ENCODE results near the gene FAM184B. TPM values are rescaled to one million over a fixed set of nuclear protein-coding genes. Genes with fewer than 3 reads are reported as not detected.

The FAM184B gene
- total RNA-seq, 2 experiments from 2014 or later = not detected

GRCh38 chr4:17709763-17710068 lies 71.7 kb downstream of the FAM184B start:
- Mint-ChIP-seq H3K27ac (no peak overlapping the region), H3K4me3 (no peak overlapping the region), H3K4me1 (ENCODE audit: low read depth) (no peaks in the 10 kb centered on the region), H3K27me3 (peaks cover 4% of the 10 kb centered on the region), H3K9me3 (no peaks in the 10 kb centered on the region), H3K36me3 (no peaks in the 10 kb centered on the region)
- ChIA-PET POLR2A (no interaction called here), CTCF (no interaction called here)
- DNase-seq = no peak
- intact Hi-C loops (cut with micrococcal nuclease) = no loop called here

GRCh38 chr4:17708992-17709762 lies 72.2 kb downstream of the FAM184B start:
- Mint-ChIP-seq H3K27ac (no peak overlapping the region), H3K4me1 (ENCODE audit: low read depth) (no peaks in the 10 kb centered on the region), H3K4me3 (no peak overlapping the region), H3K36me3 (no peaks in the 10 kb centered on the region), H3K9me3 (no peaks in the 10 kb centered on the region), H3K27me3 (peaks cover 4% of the 10 kb centered on the region)
- ChIA-PET POLR2A (no interaction called here), CTCF (no interaction called here)
- DNase-seq = no peak
- intact Hi-C loops (cut with micrococcal nuclease) = no loop called here

- Mint-ChIP-seq H3K9me3 (no peaks in the 10 kb centered on the region), H3K4me1 (ENCODE audit: low read depth) (no peaks in the 10 kb centered on the region), H3K27me3 (peaks cover 4% of the 10 kb centered on the region), H3K4me3 (no peak overlapping the region), H3K27ac (no peak overlapping the region), H3K36me3 (no peaks in the 10 kb centered on the region)
- intact Hi-C loops (cut with micrococcal nuclease) = no loop called here
- DNase-seq = no peak
- ChIA-PET POLR2A (no interaction called here), CTCF (no interaction called here)
Observed at GRCh38 chr4:17707671-17708070, 73.8 kb downstream of the FAM184B start.

- Mint-ChIP-seq H3K4me1 (ENCODE audit: low read depth) (no peaks in the 10 kb centered on the region), H3K9me3 (no peaks in the 10 kb centered on the region), H3K27me3 (no peaks in the 10 kb centered on the region), H3K27ac (no peak overlapping the region), H3K36me3 (no peaks in the 10 kb centered on the region), H3K4me3 (no peak overlapping the region)
- ChIA-PET POLR2A (no interaction called here), CTCF (no interaction called here)
- DNase-seq = no peak
- intact Hi-C loops (cut with micrococcal nuclease) = no loop called here
Observed at GRCh38 chr4:17705107-17705506, 76.3 kb downstream of the FAM184B start.

GRCh38 chr4:17704020-17704650 lies 77.3 kb downstream of the FAM184B start:
- intact Hi-C loops (cut with micrococcal nuclease) = no loop called here
- no peaks in the 10 kb centered on the region for H3K4me1 Mint-ChIP-seq (ENCODE audit: low read depth)
- no peaks in the 10 kb centered on the region for H3K36me3 Mint-ChIP-seq
- ChIA-PET CTCF (no interaction called here), POLR2A (no interaction called here)
- no peak overlapping the region for H3K27ac Mint-ChIP-seq
- peaks cover 5% of the 10 kb centered on the region for H3K9me3 Mint-ChIP-seq
- no peak for DNase-seq
- no peak overlapping the region for H3K4me3 Mint-ChIP-seq
- no peaks in the 10 kb centered on the region for H3K27me3 Mint-ChIP-seq

- H3K4me3 Mint-ChIP-seq = no peak overlapping the region
- intact Hi-C loops (cut with micrococcal nuclease) = no loop called here
- no peak for DNase-seq
- H3K9me3 Mint-ChIP-seq = peaks cover 10% of the 10 kb centered on the region
- ChIA-PET CTCF (no interaction called here), POLR2A (no interaction called here)
- no peaks in the 10 kb centered on the region for H3K27me3 Mint-ChIP-seq
- H3K4me1 Mint-ChIP-seq (ENCODE audit: low read depth) = no peaks in the 10 kb centered on the region
- H3K27ac Mint-ChIP-seq = no peak overlapping the region
- peaks cover 1% of the 10 kb centered on the region for H3K36me3 Mint-ChIP-seq
Observed at GRCh38 chr4:17702641-17703040, 78.8 kb downstream of the FAM184B start.

- Mint-ChIP-seq H3K27me3 (peaks cover 4% of the 10 kb centered on the region), H3K36me3 (peaks cover 1% of the 10 kb centered on the region), H3K4me3 (no peak overlapping the region), H3K27ac (no peak overlapping the region), H3K4me1 (ENCODE audit: low read depth) (no peaks in the 10 kb centered on the region), H3K9me3 (peaks cover 10% of the 10 kb centered on the region)
- POLR2A ChIA-PET = no interaction called here
- no peak for DNase-seq
- CTCF ChIA-PET = no interaction called here
- intact Hi-C loops (cut with micrococcal nuclease) = no loop called here
Observed at GRCh38 chr4:17701882-17702281, 79.5 kb downstream of the FAM184B start.

- DNase-seq = no peak
- Mint-ChIP-seq H3K27ac (no peak overlapping the region), H3K36me3 (peaks cover 1% of the 10 kb centered on the region), H3K9me3 (peaks cover 10% of the 10 kb centered on the region), H3K27me3 (peaks cover 4% of the 10 kb centered on the region), H3K4me3 (no peak overlapping the region), H3K4me1 (ENCODE audit: low read depth) (no peaks in the 10 kb centered on the region)
- intact Hi-C loops (cut with micrococcal nuclease) = no loop called here
- CTCF ChIA-PET = no interaction called here
- POLR2A ChIA-PET = no interaction called here
Observed at GRCh38 chr4:17701138-17701839, 80.1 kb downstream of the FAM184B start.

- H3K4me3 Mint-ChIP-seq = no peak overlapping the region
- no peak for DNase-seq
- intact Hi-C loops (cut with micrococcal nuclease) = no loop called here
- ChIA-PET POLR2A (no interaction called here), CTCF (no interaction called here)
- H3K9me3 Mint-ChIP-seq = peaks cover 10% of the 10 kb centered on the region
- peaks cover 9% of the 10 kb centered on the region for H3K27me3 Mint-ChIP-seq
- H3K4me1 Mint-ChIP-seq (ENCODE audit: low read depth) = no peaks in the 10 kb centered on the region
- peaks cover 1% of the 10 kb centered on the region for H3K36me3 Mint-ChIP-seq
- H3K27ac Mint-ChIP-seq = no peak overlapping the region
Observed at GRCh38 chr4:17699380-17699779, 82.0 kb downstream of the FAM184B start.

GRCh38 chr4:17698116-17698515 lies 83.3 kb downstream of the FAM184B start:
- intact Hi-C loops (cut with micrococcal nuclease) = no loop called here
- ChIA-PET CTCF (no interaction called here), POLR2A (no interaction called here)
- Mint-ChIP-seq H3K36me3 (peaks cover 1% of the 10 kb centered on the region), H3K4me1 (ENCODE audit: low read depth) (no peaks in the 10 kb centered on the region), H3K4me3 (no peak overlapping the region), H3K27me3 (peaks cover 9% of the 10 kb centered on the region), H3K27ac (no peak overlapping the region), H3K9me3 (peaks cover 10% of the 10 kb centered on the region)
- no peak for DNase-seq

GRCh38 chr4:17695341-17695740 lies 86.1 kb downstream of the FAM184B start:
- ChIA-PET POLR2A (no interaction called here), CTCF (no interaction called here)
- Mint-ChIP-seq H3K27ac (no peak overlapping the region), H3K4me3 (no peak overlapping the region), H3K27me3 (peaks cover 9% of the 10 kb centered on the region), H3K36me3 (peaks cover 1% of the 10 kb centered on the region), H3K4me1 (ENCODE audit: low read depth) (no peaks in the 10 kb centered on the region), H3K9me3 (peaks cover 10% of the 10 kb centered on the region)
- DNase-seq = no peak
- intact Hi-C loops (cut with micrococcal nuclease) = no loop called here

GRCh38 chr4:17694552-17694951 lies 86.9 kb downstream of the FAM184B start:
- intact Hi-C loops (cut with micrococcal nuclease) = no loop called here
- Mint-ChIP-seq H3K27me3 (peaks cover 9% of the 10 kb centered on the region), H3K36me3 (peaks cover 1% of the 10 kb centered on the region), H3K9me3 (peaks cover 9% of the 10 kb centered on the region), H3K27ac (no peak overlapping the region), H3K4me1 (ENCODE audit: low read depth) (no peaks in the 10 kb centered on the region), H3K4me3 (no peak overlapping the region)
- ChIA-PET CTCF (no interaction called here), POLR2A (no interaction called here)
- DNase-seq = no peak

GRCh38 chr4:17690898-17691297 lies 90.5 kb downstream of the FAM184B start:
- Mint-ChIP-seq H3K27me3 (peaks cover 6% of the 10 kb centered on the region), H3K4me1 (ENCODE audit: low read depth) (no peaks in the 10 kb centered on the region), H3K9me3 (no peaks in the 10 kb centered on the region), H3K36me3 (no peaks in the 10 kb centered on the region), H3K27ac (no peak overlapping the region), H3K4me3 (no peak overlapping the region)
- DNase-seq = no peak
- intact Hi-C loops (cut with micrococcal nuclease) = no loop called here
- CTCF ChIA-PET = no interaction called here
- POLR2A ChIA-PET = no interaction called here
